Inferior parietal cortex (tissue), 1 donor: ENCODE results near the gene TMEM181.
"Not testable (repeated sequence)": the region's sequence is repeated elsewhere in the genome, so short reads cannot be mapped to it uniquely, and the experiment has no call there.

Experiments used
- DNase-seq: peaks from one replicate; pipeline ENCODE4 v3.0.0-alpha.2; 2016; ENCODE audit errors: extremely low spot score

TMEM181 gene

DNA sequence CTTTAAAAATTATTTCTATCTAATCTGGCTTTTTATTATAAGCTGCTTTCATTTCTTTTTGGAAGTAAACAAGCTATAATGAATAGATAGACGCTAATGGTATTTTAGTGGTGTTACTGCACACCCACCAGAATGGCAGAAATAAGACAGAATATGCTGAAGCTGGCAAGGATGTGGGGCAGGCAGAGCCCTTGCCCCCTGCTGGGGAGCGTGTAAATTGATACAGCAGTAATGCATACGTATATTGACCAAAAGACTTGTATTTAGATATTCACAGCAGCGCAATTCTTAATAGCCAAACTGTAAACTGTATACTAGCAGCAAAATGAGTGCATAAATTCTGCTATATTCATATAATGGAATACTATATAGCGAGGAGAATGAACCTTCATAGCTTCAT, 35.3 kb downstream of the TMEM181 start:
- no peak for DNase-seq

DNA sequence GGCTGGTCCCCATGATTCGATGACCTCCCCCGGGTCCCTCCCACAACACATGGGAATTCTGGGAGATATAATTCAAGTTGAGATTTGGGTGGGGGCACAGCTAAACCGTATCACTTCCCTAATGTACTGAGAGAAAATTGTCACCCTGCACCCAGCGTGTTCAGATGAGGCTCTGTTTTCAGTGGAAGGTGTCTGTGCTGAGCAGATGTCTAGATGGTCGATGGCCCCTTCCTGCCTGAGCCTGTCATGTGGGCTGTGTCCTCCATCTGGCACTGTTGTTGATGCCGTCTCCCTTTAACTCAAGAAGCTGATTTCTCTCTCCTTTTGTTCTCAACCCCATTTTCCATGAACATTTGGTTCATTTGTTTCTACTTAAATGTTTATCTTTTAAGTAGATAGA, 37.0 kb downstream of the TMEM181 start:
- DNase-seq: no peak

GRCh38 chr6:158597565-158597964, 37.7 kb downstream of the TMEM181 start:
- no peak for DNase-seq

GRCh38 chr6:158599635-158600034, 39.7 kb downstream of the TMEM181 start:
- DNase-seq: no peak

GRCh38 chr6:158603261-158604047, 43.6 kb downstream of the TMEM181 start:
- DNase-seq: no peak

DNA sequence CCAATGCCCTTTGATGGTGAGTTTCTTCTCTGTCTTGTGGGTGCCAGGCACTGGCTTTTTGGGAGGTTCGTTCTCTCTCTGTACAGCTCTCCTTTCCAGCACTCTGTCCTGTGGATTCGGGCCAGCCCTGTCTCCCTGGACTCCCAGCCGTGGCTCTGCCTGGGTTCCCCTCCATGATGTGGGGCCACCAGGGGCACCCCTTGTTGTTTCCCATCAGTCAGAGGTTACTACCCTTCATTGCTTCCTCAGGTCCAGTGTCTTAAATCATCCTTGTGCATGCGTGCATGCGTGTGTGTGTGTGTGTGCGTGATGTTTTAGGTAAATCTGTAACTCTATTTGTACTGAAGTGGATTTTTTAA, 44.1 kb downstream of the TMEM181 start:
- DNase-seq: no peak

- DNase-seq: peak; percentile 85
These were observed 45.5 kb downstream of the TMEM181 start for GRCh38 chr6:158605266-158605878.

DNA sequence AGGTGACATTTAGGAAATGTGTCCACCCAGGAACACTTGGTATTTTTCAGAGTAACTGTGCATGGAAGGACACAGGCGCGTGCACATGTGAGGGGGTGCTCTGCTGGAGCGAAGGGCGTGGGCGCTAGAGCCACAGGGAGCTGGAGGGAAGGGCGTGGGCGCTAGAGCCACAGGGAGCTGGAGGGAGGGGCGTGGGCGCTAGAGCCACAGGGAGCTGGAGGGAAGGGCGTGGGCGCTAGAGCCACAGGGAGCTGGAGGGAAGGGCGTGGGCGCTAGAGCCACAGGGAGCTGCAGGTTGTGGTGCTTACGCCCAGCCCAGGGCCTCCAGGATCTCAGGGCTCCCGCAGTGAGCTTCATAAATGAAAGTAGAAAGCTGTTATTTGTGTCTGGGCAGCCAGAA, 46.1 kb downstream of the TMEM181 start:
- DNase-seq: not testable (repeated sequence)

DNA sequence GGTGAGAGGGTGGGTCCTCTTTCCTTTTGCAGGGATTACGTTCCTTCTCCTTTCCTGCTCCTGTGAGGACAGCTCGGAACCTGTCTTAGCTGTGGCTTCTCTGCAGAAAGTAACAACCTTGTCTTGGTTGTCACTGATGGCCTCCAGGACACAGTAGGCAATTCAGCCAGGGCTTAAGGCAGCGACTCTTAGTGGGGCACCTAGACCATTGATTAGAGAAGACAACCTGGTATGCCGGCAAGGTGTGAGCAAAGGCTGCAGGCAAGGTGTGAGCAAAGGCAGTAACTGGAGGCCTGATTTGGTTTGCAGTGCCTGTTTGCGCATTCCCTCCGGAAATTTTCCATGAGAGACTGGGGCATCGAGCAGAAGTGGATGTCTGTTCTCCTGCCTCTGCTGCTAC, 47.0 kb downstream of the TMEM181 start:
- no peak for DNase-seq

DNA sequence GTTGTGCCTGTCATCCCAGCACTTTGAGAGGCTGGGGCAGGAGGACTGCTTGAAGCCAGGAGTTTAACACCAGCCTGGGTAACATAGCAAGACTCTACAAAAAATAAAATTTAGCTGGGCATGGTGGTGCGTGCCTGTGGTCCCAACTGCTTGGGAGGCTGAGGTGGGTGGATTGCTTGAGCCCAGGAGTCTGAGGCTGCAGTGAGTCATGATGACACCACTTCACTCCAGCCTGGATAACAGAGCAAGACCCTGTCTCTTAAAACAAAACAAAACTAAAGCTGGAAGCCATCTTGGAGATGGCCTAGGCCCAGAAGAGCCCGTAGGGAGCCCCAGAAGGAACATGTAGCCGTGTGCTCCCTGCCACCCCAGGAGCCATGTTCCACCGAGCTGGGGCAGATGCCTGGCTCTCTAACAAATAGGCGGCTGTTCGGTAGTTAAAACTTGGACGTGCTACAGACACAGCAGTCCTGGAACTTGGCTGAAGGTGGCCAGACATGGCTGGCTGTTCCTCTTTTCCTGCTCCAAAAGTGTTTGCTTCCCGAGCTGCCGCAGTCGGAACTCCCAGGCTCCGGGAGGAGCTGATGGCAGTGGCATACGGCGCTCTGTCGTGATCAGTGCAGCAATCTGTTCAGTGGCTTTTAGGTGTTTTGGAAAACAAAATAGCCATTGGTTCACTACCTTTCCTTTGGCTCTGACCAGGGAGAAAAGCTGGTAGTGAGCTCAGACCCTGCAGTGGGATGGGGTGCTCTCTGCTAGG, 47.7 kb downstream of the TMEM181 start:
- no peak for DNase-seq

- DNase-seq: no peak
These were observed 48.3 kb downstream of the TMEM181 start for GRCh38 chr6:158608221-158608620.

- no peak for DNase-seq
These were observed 49.7 kb downstream of the TMEM181 start for GRCh38 chr6:158609455-158610155.

DNA sequence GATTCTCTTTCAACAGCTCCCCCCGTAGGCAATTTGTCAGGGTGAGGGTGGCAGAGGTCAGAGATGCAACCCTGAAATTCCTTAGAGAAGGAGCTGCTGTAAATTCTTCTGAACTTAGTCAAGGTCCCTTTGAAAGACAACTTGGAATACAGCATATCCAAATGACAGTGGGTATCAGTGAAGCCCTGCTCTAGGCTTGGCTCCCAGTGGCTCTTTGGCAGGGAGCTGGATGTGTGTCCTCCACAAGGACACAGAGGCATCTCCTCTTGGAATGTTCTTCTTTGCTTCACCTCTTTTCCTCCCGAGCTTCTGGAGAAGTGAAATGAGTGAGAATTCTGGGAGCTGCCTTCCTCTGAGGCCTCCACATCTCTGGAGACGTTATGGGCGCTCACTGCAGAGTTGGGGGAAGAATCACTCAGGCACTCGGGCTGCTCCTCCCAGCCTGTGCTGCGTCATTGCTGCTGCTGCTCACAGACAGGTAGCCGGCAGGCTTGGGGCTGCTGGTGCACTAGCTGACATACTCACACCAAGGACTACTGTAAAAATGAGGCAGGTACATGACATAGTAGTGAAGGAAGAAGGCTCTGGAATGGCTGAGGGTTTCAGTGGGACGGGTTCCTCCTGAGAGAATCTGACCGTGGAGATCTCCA, 50.6 kb downstream of the TMEM181 start:
- DNase-seq: no peak

GRCh38 chr6:158611039-158611438, 51.1 kb downstream of the TMEM181 start:
- DNase-seq: no peak

GRCh38 chr6:158611541-158612370, 51.9 kb downstream of the TMEM181 start:
- no peak for DNase-seq

- not testable (repeated sequence) for DNase-seq
These were observed 54.7 kb downstream of the TMEM181 start for GRCh38 chr6:158614606-158615005.

- not testable (repeated sequence) for DNase-seq
These were observed 58.4 kb downstream of the TMEM181 start for GRCh38 chr6:158618289-158618688.

GRCh38 chr6:158619922-158620801, 60.3 kb downstream of the TMEM181 start:
- DNase-seq: no peak

- no peak for DNase-seq
These were observed 61.2 kb downstream of the TMEM181 start for GRCh38 chr6:158620963-158621693.
